Measurements from ENCODE around the gene KRTAP10-8.
"Not testable (repeated sequence)": the region's sequence is repeated elsewhere in the genome, so short reads cannot be mapped to it uniquely, and the experiment has no call there.

Gene KRTAP10-8

DNA sequence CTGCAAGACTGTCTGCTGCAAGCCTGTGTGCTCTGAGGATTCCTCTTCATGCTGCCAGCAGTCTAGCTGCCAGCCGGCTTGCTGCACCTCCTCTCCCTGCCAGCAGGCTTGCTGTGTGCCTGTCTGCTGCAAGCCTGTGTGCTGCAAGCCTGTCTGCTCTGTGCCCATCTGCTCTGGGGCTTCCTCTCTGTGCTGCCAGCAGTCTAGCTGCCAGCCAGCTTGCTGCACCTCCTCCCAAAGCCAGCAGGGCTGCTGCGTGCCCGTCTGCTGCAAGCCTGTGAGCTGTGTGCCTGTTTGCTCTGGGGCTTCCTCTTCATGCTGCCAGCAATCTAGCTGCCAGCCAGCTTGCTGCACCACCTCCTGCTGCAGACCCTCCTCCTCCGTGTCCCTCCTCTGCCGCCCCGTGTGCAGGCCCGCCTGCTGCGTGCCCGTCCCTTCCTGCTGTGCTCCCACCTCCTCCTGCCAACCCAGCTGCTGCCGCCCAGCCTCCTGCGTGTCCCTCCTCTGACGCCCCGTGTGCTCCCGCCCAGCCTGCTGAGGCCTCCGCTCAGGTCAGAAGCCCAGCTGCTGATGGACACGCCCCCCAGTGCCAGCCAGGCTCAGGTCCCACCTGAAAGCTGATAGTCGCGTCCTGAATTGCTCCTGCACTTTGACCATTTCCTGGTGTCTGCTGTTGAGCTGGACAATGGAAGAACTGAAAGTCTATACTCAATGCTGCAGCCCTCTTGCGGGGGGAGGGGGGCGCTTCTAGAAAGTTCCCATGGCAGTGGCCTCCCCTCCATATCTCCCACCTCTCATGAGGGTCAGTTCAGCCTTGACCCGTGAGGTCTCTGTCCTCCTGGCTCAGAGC lies 37.2 kb upstream of the KRTAP10-8 start:
- FAIRE-seq, result no peak
- DNase-seq (ENCODE audit: insufficient read length, low spot score), result no peak
- TF ChIP-seq POLR2A (IDR thresholded peaks at IDR 0.05; ENCODE audit: low read depth, low read length), result no peak

DNA sequence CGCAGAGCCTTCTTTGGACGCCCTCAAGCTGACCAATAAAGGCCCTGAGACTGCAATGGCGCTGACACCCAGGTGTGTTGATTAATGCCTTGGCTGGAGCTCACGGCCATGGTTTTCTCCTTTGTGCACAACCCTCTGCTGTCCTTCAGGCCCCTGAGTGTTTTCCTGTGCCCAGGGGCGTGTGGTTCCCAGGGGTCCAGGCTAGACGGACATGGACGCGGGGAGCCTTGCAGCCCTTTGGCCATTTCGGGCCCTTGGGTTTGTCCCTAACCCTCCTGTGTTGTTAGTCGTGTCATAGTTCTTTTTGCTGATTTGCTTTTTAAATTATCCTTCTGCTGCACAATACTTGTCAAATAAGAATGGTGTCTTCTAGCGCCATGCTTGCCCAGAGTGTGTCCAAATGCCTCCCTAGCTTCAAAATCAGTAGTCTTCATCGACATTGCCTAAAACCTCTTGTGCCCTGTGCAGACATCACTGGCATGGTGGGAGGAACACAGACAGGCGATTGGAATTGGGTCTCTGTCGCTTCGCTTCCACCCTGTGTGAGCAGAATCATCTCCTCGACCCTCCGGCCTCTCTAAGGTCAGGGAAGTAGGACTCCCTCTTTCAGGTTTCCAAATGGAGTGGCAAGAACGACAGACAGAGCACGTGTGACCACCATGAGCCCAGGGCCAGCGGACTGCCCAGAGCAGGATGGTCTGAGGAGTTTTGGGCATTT lies 36.4 kb upstream of the KRTAP10-8 start:
- TF ChIP-seq POLR2A (IDR thresholded peaks at IDR 0.05; ENCODE audit: low read depth, low read length), result no peak
- DNase-seq (ENCODE audit: insufficient read length, low spot score), result no peak

DNA sequence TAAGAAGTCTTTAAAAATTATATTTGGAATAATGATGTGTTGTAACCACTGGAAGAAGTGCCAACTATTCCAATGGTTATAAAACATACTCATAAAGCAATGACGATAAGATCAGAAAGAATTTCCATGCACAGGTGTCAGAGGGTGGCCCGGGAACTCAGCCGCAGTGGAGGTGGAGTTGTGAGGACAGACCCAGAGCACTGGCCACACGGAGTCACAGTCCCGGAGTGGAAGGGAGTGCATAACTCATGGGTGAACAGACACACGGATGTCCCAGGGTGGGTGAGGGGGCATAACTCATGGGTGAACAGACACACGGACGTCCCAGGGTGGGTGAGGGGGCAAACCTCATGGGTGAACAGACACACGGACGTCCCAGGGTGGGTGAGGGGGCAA lies 35.9 kb upstream of the KRTAP10-8 start:
- DNase-seq (ENCODE audit: insufficient read length, low spot score) (no peak), FAIRE-seq (no peak)
- no peak for TF ChIP-seq POLR2A (IDR thresholded peaks at IDR 0.05; ENCODE audit: low read depth, low read length)

More for the DNA sequence above, 36.4 kb upstream of the KRTAP10-8 start:
- no peak for FAIRE-seq

DNA sequence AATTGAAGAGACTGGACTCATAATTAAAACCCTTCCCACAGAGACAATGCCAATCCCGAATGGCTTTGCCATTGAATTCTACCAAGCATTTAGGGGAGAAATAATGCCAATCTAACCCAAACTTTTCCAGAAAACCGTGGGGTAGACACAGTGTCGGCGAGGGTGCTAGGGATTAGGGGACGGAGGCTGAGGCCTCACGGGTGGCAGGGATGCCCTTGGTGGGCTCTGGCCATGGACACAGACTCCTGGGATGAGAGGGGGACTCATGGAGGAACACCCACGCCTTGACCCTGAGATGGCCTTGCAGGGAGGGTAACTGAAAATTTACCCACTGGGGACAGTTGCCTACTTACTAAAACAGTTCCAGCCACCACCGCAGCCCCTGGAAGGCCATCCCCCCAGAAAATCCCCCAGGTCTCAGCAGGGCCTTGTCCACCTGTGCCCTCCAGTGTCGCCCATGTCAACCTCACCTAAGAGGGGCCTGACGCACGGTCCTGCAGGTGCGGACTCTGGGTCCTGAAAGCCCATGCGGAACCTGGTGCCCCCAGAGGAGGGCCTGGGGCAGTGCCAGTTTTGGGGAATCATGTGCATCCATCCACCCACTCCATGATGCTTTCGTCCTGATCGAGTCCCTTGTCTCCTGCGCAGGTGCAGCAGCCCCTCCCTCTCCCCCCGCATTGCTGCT lies 33.4 kb upstream of the KRTAP10-8 start:
- TF ChIP-seq POLR2A (IDR thresholded peaks at IDR 0.05; ENCODE audit: low read depth, low read length), result no peak
- no peak for FAIRE-seq

DNA sequence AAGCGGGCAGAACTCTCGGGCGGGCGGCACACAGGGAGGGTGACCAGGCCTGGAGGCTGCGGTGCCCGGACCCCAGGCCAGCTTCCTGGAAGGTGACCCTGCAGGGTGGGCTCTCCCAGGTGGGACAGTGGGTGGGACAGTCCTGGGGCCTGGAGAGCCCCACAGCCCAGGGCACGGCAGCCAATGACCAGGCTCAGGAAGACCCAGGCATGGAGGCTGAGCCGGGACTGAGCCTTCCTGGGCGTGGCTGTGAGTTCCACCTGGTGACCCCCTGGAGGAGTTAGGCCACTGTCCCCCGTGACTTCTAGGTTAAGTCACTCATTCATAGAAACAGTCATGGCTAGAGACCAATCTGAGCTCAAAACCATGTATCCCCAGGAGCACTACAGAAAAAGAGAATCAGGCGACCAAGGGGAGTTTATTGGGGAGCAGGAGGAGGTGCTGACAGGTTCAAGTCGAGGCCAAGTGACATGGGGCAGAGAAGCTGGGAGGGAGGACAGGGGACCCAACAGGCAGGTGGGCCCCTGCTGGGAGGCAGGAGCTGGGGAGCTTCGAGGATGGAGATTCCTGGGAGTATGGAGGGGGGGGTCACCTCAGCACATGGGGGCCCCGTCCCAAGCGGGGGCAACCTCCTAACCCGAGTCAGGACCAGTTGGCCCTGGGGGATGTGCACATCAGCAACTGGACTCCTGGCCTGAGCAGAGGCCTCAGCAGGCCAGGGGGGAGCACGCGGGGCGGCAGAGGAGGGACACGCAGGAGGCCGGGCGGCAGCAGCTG lies 32.6 kb upstream of the KRTAP10-8 start:
- no peak for TF ChIP-seq POLR2A (IDR thresholded peaks at IDR 0.05; ENCODE audit: low read depth, low read length)
- DNase-seq (ENCODE audit: insufficient read length, low spot score) (no peak), FAIRE-seq (no peak)

More for the DNA sequence above, 33.4 kb upstream of the KRTAP10-8 start:
- DNase-seq (ENCODE audit: insufficient read length, low spot score), result no peak

DNA sequence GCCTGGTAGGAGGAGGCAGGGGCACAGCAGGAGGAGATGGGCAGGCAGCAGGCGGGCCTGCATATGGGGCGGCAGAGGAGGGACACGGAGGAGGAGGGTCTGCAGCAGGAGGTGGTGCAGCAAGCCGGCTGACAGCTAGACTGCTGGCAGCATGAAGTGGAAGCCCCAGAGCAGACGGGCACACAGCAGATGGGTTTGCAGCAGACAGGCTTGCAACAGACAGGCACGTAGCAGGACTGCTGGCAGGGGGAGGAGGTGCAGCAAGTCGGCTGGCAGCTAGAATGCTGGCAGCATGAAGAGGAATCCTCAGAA lies 32.1 kb upstream of the KRTAP10-8 start:
- TF ChIP-seq POLR2A (IDR thresholded peaks at IDR 0.05; ENCODE audit: low read depth, low read length), result no peak
- FAIRE-seq (no peak), DNase-seq (ENCODE audit: insufficient read length, low spot score) (no peak)

DNA sequence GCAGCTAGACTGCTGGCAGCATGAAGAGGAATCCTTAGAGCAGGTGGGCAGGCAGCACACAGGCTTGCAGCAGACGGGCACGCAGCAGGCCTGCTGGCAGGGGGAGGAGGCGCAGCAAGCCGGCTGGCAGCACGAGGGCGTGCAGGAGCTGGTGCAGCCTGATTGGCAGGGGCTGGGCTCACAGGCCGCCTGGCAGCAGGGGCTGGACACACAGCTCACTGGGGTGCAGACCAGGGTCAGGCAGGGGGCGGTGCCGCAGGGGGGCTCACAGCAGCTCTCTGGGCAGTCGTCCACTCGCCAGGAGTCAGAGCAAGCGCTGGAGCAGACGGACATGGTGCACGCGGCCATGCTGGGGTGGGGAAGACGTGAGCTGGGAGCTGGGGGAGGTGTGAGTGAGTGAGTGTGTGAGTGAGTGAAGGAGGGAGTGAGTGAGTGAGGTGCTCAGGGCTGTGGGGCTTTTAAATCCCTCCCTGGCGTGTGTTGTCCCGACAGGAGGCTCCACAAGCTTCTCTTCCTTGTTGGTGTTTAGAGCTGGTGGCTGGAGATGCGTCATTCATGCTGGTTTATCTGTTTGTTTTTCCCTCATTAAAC lies 31.6 kb upstream of the KRTAP10-8 start, which contains the start of gene KRTAP10-5:
TSS of gene KRTAP10-5 (minus strand) at position 374 of the 591 bp plus-strand sequence. CDS start at position 348, 26 bp downstream.
- not testable (repeated sequence) for FAIRE-seq

DNA sequence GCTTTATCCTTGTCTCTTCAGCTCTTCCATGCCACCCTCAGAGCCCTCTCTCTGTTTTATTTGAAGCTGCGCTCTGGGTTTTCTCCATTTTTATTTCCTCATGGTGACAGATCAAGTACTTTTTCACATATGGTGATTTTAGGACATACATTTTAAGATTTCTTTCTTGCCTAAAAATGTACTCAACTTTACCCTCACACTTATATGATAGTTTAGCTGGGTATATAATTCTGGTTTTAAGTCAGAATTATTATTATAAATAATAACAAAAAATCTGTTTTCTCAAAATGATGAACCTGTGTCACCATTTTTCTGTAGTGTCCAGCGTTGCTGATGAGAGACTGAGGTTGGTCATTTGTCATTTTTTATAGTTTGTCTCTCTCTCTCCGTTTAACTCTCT lies 30.7 kb upstream of the KRTAP10-8 start:
- FAIRE-seq (no peak), DNase-seq (ENCODE audit: insufficient read length, low spot score) (no peak)
- no peak for TF ChIP-seq POLR2A (IDR thresholded peaks at IDR 0.05; ENCODE audit: low read depth, low read length)

More for the DNA sequence above, 31.6 kb upstream of the KRTAP10-8 start, which contains the start of gene KRTAP10-5:
- not testable (repeated sequence) for DNase-seq (ENCODE audit: insufficient read length, low spot score)

DNA sequence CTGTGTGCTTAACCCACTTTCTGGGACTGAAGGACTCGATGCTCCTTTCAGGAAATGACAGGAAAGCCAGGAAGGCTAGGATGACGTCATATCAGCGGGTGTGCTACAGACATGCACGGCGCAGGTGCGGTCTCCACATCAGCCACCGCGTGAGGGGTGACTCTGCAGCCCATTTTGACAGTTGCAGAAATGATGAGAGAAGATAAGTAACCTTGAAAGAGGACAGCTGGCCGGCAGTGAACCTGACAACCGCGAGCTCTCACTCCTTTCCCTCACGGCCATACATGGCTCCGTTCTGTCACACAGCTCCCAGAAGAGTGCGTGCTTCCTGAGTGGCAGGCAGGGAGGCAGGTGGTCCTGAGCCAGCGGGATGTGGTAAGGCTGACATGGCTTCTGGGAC lies 29.8 kb upstream of the KRTAP10-8 start:
- no peak for TF ChIP-seq POLR2A (IDR thresholded peaks at IDR 0.05; ENCODE audit: low read depth, low read length)
- FAIRE-seq, result no peak
- DNase-seq (ENCODE audit: insufficient read length, low spot score), result no peak

DNA sequence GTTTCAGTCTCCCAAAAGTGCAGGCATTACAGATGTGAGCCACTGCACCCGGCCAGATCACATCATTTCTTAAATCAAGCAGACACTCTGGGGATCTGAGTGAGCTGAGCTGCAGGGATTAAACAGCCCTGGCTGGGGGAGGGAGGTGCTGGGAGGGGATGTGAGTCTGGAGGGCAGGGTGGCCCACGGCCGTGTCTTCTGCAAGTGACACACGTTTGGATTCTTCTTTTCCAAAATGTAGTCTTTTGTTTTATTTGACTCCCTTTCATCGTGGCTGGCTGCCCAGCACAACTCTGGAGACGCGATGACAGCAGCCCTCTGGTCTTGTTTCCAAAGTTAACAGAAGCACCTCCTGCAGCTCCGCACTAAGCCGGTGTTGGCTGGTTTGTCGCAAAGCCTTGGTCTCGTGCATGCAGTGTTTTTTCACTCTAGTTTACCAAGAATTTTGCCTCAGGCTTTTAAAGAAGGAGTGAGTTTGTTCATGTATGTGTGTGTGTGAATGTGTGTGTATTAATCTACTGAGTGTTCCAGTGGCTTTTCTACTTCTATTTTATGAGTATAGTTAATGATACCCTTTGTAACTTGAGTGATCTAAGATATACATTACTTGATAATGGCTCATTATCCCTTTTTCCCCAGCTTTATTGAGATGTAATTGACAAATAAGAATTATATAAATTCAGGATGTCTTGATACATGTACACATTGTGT lies 28.6 kb upstream of the KRTAP10-8 start:
- no peak for TF ChIP-seq POLR2A (IDR thresholded peaks at IDR 0.05; ENCODE audit: low read depth, low read length)
- DNase-seq (ENCODE audit: insufficient read length, low spot score) (no peak), FAIRE-seq (no peak)

DNA sequence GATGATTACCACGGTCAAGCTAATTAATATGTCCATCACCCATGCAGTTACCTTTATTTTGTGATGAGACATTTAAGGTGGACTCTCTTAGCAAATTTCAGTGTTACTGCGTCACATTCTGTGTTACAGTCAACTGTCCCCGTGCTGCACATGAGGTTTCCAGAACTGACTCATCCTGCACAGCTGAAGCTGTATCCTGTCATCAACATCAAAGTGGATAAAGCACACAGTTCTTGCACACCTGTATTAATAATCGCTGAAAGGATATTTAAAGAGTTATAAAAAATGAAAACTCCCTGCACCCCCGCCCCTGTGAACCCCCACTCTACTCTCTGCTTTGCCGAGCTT lies 28.1 kb upstream of the KRTAP10-8 start:
- FAIRE-seq, result no peak
- TF ChIP-seq POLR2A (IDR thresholded peaks at IDR 0.05; ENCODE audit: low read depth, low read length), result no peak
- DNase-seq (ENCODE audit: insufficient read length, low spot score), result no peak

DNA sequence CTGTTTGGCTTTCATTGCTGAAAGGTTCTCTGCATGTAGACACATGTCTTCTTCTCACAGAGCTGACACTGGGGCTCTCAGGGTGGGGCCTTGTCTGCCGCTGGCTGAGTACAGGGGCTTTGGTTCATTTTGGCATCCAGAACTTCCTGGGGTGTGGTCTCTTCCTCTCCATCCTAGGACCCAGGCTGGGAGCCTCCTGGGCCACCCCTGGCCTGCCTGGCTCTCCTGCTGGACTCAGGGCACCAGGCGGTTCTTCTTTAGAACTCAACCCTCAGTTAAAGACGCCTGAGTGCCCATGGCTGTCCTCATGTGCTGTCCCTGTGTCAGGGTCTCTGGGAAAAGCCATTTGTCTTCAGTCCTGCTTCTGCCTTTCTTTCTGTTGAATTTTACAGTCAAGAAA lies 26.0 kb upstream of the KRTAP10-8 start:
- no peak for TF ChIP-seq POLR2A (IDR thresholded peaks at IDR 0.05; ENCODE audit: low read depth, low read length)
- DNase-seq (ENCODE audit: insufficient read length, low spot score), result no peak
- FAIRE-seq, result no peak

DNA sequence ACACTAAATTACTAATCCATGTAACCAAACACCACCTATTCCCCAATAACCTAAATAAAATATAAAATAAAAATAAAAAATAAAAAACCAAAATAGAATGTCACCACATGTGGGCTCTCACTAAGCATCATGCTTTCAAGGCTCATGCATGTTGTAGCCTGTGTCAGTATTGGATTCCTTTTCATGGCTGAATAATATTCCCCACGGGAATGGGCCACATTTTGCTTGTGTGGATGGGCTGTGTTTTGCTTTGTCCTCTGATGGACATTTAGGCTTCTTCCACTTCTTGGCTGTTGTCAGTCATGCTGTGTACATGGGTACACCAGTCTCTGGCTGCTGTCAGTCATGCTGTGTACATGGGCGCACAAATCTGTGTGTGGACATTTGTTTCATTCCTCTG lies 22.8 kb upstream of the KRTAP10-8 start:
- DNase-seq (ENCODE audit: insufficient read length, low spot score) (no peak), FAIRE-seq (no peak)
- TF ChIP-seq POLR2A (IDR thresholded peaks at IDR 0.05; ENCODE audit: low read depth, low read length), result no peak

Data from H54 (cell line).